ENCODE data around the gene SLC44A2. TPM values are rescaled to one million over a fixed set of nuclear protein-coding genes. Genes with fewer than 3 reads are reported as not detected.
A peak's percentile ranks its signal among the peaks of the same experiment; 100 is the strongest.

The SLC44A2 gene
- polyA plus RNA-seq, 1 donor (not counting 4 experiments of a cell fraction or from before 2014, with no cell fraction given), result 94.7 TPM

GRCh38 chr19:10580979-10581631, 44.2 kb upstream of the SLC44A2 start:
- Histone ChIP-seq H3K36me3 (ENCODE audit: control insufficient read depth in 2 of 2, extremely low read depth in 1 of 2, insufficient read depth in 2 of 2, low read length in 2 of 2) (peaks cover 22 to 27% of the 10 kb centered on the region in 2 experiments), H3K4me3 (ENCODE audit: control insufficient read depth in 2 of 3, extremely low read depth in 1 of 3, insufficient read depth in 2 of 3, low read depth in 1 of 3, low read length in 3 of 3) (no peak overlapping the region), H3K4me2 (ENCODE audit: control insufficient read depth, extremely low read depth, insufficient read depth, low read depth, low read length) (no peak overlapping the region), H2AFZ (ENCODE audit: control insufficient read depth, low read length) (no peak overlapping the region), H3K27ac (ENCODE audit: control insufficient read depth, insufficient read depth, low read length) (no peak overlapping the region), H3K9ac (ENCODE audit: control insufficient read depth, extremely low read depth, insufficient read depth, low read length) (no peak overlapping the region), H3K9me3 (ENCODE audit: control insufficient read depth, low read depth, low read length) (no peaks in the 10 kb centered on the region), H3K27me3 (ENCODE audit: control insufficient read depth, extremely low read depth, insufficient read depth, low read length) (no peaks in the 10 kb centered on the region), H3K79me2 (ENCODE audit: control insufficient read depth, insufficient read depth, low read length) (peaks cover 15% of the 10 kb centered on the region), H4K20me1 (ENCODE audit: control insufficient read depth, extremely low read depth, insufficient read depth, low read length) (peaks cover 6% of the 10 kb centered on the region), H3K9me1 (ENCODE audit: control insufficient read depth, extremely low read depth, insufficient read depth, low read length) (no peaks in the 10 kb centered on the region), H3K4me1 (ENCODE audit: control insufficient read depth, extremely low read depth, insufficient read depth, low read length) (no peaks in the 10 kb centered on the region)
- FAIRE-seq, result peak; percentile 46
- dilution Hi-C loops (cut with MboI; ENCODE audit: extremely low pct_ligation_motif_present, low sequenced_read_pairs), result no loop called here
- TF ChIP-seq EZH2 (IDR thresholded peaks at IDR 0.05; ENCODE audit: low read length), result no peak
- TF ChIP-seq CTCF (optimal IDR thresholded peaks at IDR 0.05 in 1 of 3, IDR thresholded peaks at IDR 0.05 in 1 of 3, conservative IDR thresholded peaks at IDR 0.05 in 1 of 3; ENCODE audit: extremely low read depth in 1 of 3, insufficient read depth in 2 of 3, low read length in 3 of 3), result peak; percentile 94 to 99 (median 98)
- DNase-seq (ENCODE audit: low read depth, low spot score), result no peak

- Histone ChIP-seq H3K9me1 (ENCODE audit: control insufficient read depth, extremely low read depth, insufficient read depth, low read length) (no peaks in the 10 kb centered on the region), H3K9ac (ENCODE audit: control insufficient read depth, extremely low read depth, insufficient read depth, low read length) (no peak overlapping the region), H3K4me3 (ENCODE audit: control insufficient read depth in 2 of 3, extremely low read depth in 1 of 3, insufficient read depth in 2 of 3, low read depth in 1 of 3, low read length in 3 of 3) (no peak overlapping the region), H3K36me3 (ENCODE audit: control insufficient read depth in 2 of 2, extremely low read depth in 1 of 2, insufficient read depth in 2 of 2, low read length in 2 of 2) (peaks cover 22 to 23% of the 10 kb centered on the region in 2 experiments), H3K9me3 (ENCODE audit: control insufficient read depth, low read depth, low read length) (no peaks in the 10 kb centered on the region), H3K4me2 (ENCODE audit: control insufficient read depth, extremely low read depth, insufficient read depth, low read depth, low read length) (no peak overlapping the region), H3K4me1 (ENCODE audit: control insufficient read depth, extremely low read depth, insufficient read depth, low read length) (peaks cover 2% of the 10 kb centered on the region), H4K20me1 (ENCODE audit: control insufficient read depth, extremely low read depth, insufficient read depth, low read length) (peaks cover 6% of the 10 kb centered on the region), H2AFZ (ENCODE audit: control insufficient read depth, low read length) (no peak overlapping the region), H3K79me2 (ENCODE audit: control insufficient read depth, insufficient read depth, low read length) (peaks cover 23% of the 10 kb centered on the region), H3K27me3 (ENCODE audit: control insufficient read depth, extremely low read depth, insufficient read depth, low read length) (no peaks in the 10 kb centered on the region), H3K27ac (ENCODE audit: control insufficient read depth, insufficient read depth, low read length) (no peak overlapping the region)
- no peak for FAIRE-seq
- dilution Hi-C loops (cut with MboI; ENCODE audit: extremely low pct_ligation_motif_present, low sequenced_read_pairs), result no loop called here
- TF ChIP-seq EZH2 (IDR thresholded peaks at IDR 0.05; ENCODE audit: low read length) (no peak), CTCF (optimal IDR thresholded peaks at IDR 0.05 in 1 of 3, IDR thresholded peaks at IDR 0.05 in 1 of 3, conservative IDR thresholded peaks at IDR 0.05 in 1 of 3; ENCODE audit: extremely low read depth in 1 of 3, insufficient read depth in 2 of 3, low read length in 3 of 3) (no peak)
- no peak for DNase-seq (ENCODE audit: low read depth, low spot score)
These were observed 43.3 kb upstream of the SLC44A2 start for GRCh38 chr19:10582091-10582490.
